HG03280 (cell line): ENCODE results near the gene EPB41L2.
"Not testable (repeated sequence)": the region's sequence is repeated elsewhere in the genome, so short reads cannot be mapped to it uniquely, and the experiment has no call there.

ENCODE experiments used
- ATAC-seq: cut with Tn5 transposase; IDR thresholded peaks from one replicate; pipeline ENCODE4 v1.9.1; 2021; ENCODE audit warnings: mild to moderate bottlenecking, moderate library complexity; ENCODE audit not compliant: unreplicated experiment

The EPB41L2 gene

DNA sequence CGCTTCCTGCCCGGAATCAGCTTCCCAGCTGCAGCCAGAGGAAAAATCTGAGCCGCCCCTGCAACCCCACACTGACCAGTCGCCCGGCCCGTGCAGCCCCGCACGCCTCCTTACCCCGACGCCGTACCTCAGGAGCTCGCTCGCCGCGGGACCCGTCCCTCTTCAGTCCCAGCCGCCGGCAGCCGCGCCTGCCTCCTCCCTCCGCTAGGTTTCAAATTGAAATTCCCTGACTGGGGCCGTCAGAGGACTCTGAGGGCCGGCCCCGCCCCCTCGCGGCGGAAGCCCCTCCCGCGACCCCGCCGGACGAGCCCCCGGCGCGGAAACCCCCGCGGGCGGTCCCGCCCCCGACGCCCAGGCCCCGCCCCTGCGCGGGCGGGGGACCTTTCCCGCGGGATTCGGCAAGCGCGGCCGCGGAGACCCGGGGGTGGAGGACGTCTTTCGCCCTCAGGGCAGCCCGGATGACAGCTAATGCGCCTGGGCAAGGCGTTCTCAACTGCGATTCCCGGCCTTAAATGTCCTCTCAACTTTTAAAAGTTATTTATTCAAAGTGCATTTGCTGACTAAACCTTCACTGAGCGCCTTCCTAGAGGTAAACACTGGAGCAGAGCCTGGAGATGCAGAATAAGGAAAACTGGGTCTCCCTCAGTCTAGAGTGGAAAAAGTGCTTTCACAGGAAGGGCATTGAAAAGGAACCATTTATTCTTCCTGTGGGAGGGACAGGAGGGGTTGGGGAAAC, at the start of gene EPB41L2:
EPB41L2 (minus strand) TSS at position 218 of the 736 bp plus-strand sequence. CDS start 106,760 bp downstream, outside the sequence.
- ATAC-seq, result peak; percentile 75

- no peak for ATAC-seq
These were observed 49.2 kb upstream of the EPB41L2 start for GRCh38 chr6:131112249-131112648.

DNA sequence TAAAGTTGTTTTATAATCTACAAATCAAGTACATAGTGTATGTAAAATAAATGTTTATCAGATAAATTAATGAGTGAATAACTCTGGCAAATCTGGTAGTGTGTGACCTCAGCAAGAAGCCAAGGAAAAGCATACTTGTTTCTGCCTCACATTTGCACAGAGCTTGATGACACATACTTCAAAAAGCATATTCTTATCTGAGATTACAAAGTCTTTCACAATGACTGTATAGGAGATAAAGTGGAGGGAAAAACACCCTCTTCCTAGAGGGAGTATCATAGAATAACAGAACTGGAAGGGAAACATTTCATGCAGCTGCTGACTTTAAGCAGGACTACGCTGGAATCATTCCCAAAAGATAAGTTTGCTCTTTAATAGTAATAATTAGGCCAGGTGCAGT, 44.1 kb upstream of the EPB41L2 start:
- no peak for ATAC-seq

DNA sequence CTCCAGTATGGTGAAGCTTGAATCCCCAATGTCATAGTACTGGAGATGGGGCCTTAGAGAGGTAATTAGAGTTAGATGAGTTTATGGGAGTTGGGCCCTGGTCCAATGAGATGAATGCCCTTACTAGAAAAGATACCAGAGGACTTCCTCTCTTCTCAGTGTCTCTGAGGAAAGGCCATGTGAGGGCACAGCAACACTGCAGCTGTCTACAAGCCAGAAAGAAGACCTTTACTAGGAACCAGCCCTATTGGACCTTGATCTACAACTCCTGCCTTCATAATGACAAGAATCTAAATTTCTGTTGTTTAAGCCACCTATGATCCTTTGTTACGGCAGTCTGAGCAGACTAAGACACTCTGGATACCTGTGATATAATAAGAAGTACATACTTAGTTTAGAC, 40.9 kb upstream of the EPB41L2 start:
- no peak for ATAC-seq

DNA sequence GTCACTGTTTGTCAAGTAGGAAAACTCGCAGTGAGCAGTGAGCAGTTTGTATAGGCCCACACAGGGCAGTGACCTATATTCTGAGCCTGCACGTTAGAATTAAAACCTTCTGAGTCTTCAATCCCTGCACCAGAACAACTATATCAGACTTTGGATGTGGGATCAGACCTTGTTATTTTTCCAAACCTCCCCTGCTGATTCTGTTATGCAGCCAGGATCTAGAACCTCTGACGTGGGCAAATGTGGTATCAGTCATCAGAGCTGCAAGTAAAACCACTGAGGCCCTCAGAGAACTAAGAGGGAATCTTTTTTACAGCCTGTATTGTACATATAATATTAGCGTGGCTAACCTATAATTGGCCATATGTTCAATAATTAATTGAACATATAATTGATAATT, 40.3 kb upstream of the EPB41L2 start:
- no peak for ATAC-seq

GRCh38 chr6:131101911-131102680, 39.1 kb upstream of the EPB41L2 start:
- no peak for ATAC-seq

GRCh38 chr6:131096786-131097185, 33.7 kb upstream of the EPB41L2 start:
- ATAC-seq, result no peak

DNA sequence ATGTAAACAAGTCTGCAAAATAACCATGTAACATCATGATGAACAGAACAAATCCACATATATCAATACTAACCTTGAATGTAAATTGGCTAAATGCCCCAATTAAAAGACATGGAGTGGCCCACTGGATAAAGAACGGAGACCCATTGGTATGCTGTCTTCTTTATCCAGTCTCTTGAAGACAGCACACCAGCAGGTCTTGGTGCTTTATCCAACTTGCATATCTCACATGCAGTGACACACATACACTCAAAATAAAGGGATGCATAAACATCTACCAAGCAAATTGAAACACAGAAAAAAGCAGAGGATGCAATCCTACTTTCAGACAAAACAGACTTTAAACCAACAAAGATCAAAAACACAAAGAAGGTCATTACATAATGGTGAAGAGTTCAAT, 30.3 kb upstream of the EPB41L2 start:
- ATAC-seq, result no peak

DNA sequence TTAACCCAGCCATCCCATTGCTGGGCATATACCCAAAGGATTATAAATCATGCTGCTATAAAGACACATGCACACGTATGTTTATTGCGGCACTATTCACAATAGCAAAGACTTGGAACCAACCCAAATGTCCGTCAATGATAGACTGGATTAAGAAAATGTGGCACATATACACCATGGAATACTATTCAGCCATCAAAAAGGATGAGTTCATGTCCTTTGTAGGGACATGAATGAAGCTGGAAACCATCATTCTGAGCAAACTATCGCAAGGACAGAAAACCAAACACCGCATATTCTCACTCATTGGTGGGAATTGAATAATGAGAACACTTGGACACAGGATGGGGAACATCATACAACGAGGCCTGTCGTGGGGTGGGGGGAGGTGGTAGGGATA, 28.9 kb upstream of the EPB41L2 start:
- ATAC-seq, result not testable (repeated sequence)

- ATAC-seq, result not testable (repeated sequence)
These were observed 27.3 kb upstream of the EPB41L2 start for GRCh38 chr6:131090339-131090738.

DNA sequence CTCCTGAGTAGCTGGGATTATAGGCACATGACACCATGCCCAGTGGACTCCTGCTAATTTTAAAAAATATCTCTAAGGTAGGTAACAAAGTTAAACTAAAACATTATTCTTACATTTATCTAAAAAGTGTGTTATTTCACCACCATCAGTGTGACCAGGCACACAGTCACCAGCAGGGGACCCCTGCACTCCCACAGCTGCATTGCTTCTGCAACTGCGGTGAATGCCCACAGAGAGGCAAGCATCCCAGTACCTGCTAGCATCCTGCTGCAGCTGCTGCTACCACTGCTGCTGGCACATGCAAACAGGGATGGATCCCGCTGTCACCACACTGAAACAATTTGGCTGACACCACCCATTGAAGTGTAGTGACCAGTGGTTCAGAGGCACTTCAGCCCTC, 21.9 kb upstream of the EPB41L2 start:
- ATAC-seq, result no peak

DNA sequence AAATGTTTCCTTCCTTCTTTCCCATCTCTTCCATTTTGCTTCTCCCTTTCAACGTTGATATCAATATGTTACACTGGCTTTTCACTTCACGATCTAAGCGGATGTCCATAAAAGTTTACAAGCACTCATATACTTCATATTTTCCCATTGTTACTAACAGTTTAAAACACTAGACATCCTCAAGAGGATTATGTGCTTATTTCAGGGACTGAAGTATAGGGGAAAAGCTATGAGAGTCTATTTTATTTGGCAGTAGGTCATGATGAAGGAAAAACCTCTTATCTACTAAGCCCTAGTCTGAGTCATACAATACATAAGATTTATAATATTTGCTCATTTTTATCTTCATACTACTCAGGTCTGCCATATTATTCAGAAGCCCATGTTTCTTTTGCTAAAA, 20.6 kb upstream of the EPB41L2 start:
- no peak for ATAC-seq

GRCh38 chr6:131082335-131082734, 19.3 kb upstream of the EPB41L2 start:
- ATAC-seq, result no peak

DNA sequence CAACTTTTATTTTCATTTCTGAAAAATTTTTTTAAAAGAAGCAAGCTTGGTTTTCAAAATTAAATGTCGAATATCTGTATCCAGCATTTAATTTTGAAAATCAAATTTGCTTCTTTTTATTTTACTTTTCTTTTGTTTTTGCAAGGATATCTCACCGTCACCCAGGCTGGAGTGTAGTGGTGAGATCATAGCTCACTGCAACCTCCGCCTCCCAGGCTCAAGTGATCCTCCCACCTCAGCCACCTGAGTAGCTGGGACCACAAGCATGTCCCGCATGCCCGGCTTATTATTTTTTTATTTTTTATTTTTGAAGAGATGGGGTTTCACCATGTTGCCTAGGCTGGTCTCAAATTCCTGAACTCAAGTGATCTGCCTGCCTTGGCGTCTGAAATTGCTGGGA, 17.0 kb upstream of the EPB41L2 start:
- ATAC-seq, result no peak

GRCh38 chr6:131073577-131073976, 10.5 kb upstream of the EPB41L2 start:
- ATAC-seq, result no peak

DNA sequence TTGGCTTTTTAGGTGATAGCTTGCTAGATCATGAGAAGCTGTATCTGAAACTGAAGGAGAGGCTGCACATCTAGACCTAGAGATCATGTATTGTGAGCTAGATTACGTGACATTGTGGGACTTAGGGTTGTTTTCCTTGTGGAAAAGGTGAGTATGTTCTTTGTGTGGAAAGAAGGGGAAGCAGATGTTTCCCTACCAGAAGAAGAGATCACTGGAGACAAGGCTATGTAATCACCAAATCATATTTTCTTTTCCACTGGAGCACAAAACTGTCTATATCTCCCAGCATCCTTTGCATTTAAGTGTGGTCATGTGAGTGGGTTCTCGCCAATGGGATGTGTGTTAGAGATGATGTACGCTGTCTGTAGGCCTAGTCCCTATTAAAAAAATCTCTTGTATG, 7.0 kb upstream of the EPB41L2 start:
- no peak for ATAC-seq

GRCh38 chr6:131068165-131068564, 5.1 kb upstream of the EPB41L2 start:
- ATAC-seq, result no peak

GRCh38 chr6:131067521-131067920, 4.5 kb upstream of the EPB41L2 start:
- no peak for ATAC-seq

DNA sequence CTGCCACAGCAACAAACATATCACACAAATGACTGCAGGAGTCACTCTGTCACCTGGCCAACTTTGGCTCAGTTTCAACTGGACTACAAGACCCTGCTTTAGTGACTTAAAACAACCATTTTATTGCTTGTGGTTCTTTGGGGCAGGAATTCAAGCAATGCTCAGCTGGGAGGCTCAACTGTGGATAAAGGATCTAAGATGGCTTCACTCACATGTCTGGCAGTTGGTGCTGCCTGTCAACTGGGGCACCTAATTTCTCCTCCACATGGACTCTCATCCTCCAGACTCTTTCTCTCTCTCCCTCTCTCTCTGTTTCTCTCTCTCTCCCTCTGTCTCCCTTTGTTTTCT, 2.8 kb upstream of the EPB41L2 start:
- no peak for ATAC-seq

- no peak for ATAC-seq
These were observed 2.2 kb upstream of the EPB41L2 start for GRCh38 chr6:131065112-131065823.

GRCh38 chr6:131063764-131064272, 773 bp upstream of the EPB41L2 start:
- no peak for ATAC-seq
